Adrenal gland (tissue), 5 donors: ENCODE results near the gene NFIB.

ENCODE experiments used
- CTCF ChIP-seq, 6 experiments: fragments of 450-650 bp in 4 of 6; fragments of 200-600 bp in 2 of 6; sonication (generic) in 1 of 6; IDR thresholded peaks; 1 replicate in 5 of 6; 2 replicates in 1 of 6; pipeline versions ENCODE4 v1.5.1 to v1.8.0; 2016 to 2021; ENCODE audit warnings: antibody characterized with exemption in 6 of 6, mild to moderate bottlenecking in 2 of 6, moderate library complexity in 1 of 6
- POLR2A ChIP-seq, 2 donors: fragments of 450-650 bp; IDR thresholded peaks; one replicate each; pipeline ENCODE4 v1.6.1; 2017; ENCODE audit warnings: antibody characterized with exemption in 2 of 2, mild to moderate bottlenecking in 2 of 2, moderate library complexity in 1 of 2
- donor health status: DM: no; HTN: no; CAD: no.

GRCh38 chr9:14197325-14197858 lies 116.5 kb downstream of the NFIB start:
- TF ChIP-seq CTCF (IDR thresholded peaks at IDR 0.05): no peak
- no peak for TF ChIP-seq POLR2A (IDR thresholded peaks at IDR 0.05)
